HT-29 (cell line): ENCODE measurements around the gene LSM6. TPM values are rescaled to one million over a fixed set of nuclear protein-coding genes. Genes with fewer than 3 reads are reported as not detected.

ENCODE experiments used
- DNase-seq: peaks from one replicate; pipeline ENCODE4 v3.0.0-alpha.2; 2015; ENCODE audit warnings: low spot score
- total RNA-seq: library from RNA; depleted of rRNA; stranded (reverse); fragments of >200 nt; shearing (Covaris generic); gene quantifications from 2 replicates; pipeline ENCODE4 v1.2.3, GENCODE V29; 2014

Gene LSM6
- total RNA-seq, 1 experiment from 2014 or later = 25.6 TPM

GRCh38 chr4:146186041-146186440 lies 10.5 kb downstream of the LSM6 start:
- no peak for DNase-seq

GRCh38 chr4:146186596-146186995 lies 11.1 kb downstream of the LSM6 start:
- DNase-seq = no peak

DNA sequence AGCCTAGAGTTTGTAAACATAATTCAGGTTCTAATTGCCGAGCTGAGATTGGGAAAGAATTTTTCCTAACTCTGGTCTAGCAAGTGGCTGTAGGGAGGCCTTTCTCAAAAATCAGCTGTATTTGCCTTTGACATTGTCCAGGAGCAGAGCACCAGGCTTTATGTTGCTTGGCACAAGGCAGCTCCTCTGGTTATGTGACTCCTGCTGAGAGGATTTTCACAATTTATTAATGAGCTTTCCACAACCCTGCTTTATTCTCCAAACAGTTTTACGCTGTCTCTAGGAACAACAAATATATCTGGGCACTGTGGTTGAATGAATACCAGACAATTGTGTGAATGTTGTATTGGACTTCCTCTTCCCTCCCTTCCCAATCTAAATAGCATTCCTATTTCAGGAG lies 14.9 kb downstream of the LSM6 start:
- no peak for DNase-seq

DNA sequence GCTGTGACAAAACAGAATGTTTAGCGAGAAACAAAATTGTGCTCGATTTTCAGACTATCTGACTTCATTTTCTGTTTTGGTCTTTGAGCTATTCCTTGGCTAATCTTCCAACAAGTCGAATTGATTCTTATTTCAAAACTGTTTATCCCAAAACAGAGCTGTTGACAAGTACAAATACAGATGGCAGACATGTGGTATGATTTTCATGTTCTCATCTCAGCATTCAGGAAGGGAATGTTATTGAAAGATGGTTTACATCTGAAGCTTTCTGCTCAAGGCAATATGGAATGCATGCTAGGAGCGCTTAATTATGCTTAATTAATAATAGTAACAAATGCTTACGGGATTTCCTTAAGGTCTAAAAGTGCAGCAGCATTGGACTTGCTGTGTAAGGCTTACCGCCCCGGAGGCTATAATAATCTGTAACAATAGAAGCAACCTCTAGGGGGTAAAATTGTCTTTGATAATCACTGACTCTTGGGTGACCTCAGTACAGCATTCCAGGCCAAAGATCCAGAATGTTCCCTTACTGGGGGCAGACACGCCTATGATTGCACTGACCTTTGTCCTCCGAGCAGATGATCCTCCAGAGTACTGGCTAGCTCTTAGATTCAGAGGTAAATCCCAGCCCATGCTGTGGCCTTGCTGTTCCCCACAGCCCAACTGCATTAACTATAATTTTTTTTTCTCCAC lies 16.4 kb downstream of the LSM6 start:
- DNase-seq = no peak

- no peak for DNase-seq
Measured at GRCh38 chr4:146193628-146194027, 18.1 kb downstream of the LSM6 start.

DNA sequence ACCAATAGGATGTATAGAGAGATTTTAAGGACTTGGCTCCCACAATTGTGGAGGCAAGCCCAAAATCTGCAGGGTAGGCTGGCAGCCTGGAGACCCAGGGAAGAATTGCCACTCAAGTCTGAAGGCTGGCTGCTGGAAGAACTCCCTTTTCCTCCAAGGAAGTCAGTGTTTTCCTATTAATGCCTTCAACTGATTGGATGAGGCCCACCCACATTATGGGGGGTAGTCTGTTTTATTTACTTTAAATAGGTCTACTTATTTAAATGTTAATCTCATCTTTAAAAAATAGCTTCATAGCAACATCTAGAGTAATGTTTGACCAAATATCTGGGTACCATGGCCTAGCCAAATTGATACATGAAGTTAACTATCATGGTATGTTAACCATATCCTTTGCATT lies 18.7 kb downstream of the LSM6 start:
- no peak for DNase-seq

DNA sequence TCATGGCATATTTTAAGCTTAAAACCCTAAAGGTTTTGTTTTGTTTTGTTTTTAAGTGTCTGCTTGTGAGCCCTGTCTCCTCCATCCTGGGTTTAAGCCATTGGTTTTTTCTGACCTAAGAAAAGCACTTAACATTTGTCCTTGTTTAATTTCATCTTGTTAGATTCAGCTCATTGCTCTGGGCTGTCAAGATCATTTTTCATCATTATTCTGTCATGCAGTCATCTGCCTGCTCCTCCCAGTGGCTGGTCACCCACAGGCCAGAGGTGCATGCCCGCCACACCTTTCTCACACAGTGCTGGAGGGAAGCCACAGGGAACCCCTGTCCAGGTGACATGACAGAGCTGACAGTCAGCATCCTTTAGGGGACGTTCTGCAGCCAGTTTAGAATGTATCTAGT lies 27.1 kb downstream of the LSM6 start:
- DNase-seq = no peak

- DNase-seq = no peak
Measured at GRCh38 chr4:146207410-146207809, 31.9 kb downstream of the LSM6 start.

DNA sequence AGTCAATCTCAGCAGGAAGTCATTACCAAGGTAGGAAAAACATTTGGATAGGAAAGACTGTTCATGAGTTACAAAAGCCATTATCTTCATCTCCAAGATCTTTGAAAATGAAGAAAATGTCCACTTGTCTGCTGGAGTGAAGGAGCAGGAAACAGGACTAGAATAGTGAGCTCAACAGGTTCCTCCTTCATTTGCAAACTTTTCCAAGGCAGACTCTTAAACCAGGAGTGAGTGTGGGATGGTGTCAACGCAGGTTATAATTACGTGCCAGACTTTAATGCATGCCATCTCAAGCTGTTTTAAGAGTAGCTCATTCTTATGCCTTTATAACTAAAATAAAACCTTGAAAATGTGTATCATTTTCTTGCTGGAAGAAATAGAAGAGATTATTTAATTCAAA lies 35.4 kb downstream of the LSM6 start:
- DNase-seq = no peak

DNA sequence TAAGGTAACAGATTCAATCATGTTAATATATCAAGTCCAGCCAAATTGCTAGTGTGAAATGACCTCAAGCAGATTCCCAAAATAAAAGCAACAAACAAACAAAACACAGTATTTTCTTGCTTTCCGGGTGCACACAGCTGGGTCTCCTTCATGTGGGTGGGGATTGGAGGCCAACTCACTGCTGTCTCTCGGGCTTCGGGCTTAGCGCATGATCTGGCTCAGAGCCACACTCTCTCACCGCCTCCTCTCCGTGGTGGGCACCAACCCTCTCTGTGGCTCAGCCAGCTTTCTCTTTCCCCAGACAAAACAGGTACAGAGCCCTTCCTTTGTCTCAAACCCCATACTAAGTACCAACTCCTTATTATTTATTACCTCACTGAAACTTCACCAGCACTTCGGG lies 35.9 kb downstream of the LSM6 start:
- DNase-seq = no peak

DNA sequence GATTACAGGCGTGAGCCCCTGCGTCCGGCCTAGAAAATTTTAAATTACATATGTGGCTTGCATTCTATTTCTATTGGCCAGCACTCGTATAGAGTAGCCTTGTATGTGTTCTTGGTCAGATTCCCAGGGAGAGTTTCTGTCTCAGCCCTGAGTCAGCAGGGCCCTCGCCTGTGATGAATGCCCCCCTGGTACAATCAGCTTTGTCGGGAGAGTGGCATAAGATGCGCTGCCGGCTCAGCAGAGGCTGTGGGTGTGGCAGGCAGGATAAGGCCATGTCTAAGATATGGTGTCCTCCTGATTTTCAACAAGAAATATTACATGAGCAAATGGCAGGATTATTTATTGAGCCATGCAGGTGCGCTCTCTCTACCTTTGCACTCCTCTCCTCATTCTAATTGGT lies 37.3 kb downstream of the LSM6 start:
- no peak for DNase-seq

DNA sequence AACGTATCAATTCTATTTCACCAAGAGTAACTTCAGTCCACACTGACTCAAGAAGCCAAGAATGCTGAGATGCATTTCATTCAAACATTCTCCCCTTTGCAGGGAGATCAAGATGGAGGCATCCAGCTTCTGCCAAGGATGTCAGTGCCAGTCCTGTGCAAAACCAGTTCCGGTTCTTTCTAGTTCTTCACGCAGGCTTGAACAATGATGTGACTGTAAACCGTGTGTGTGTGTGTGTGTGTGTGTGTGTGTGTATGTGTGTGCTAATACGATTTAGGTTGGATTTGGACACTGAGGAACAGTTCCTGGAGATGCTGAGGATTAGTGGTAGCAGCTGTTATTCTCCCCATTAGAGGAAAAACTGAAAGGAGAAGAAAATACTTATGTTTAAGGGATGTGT lies 38.7 kb downstream of the LSM6 start, which contains the start of gene REELD1:
REELD1 (plus strand) TSS at position 301 of the 400 bp plus-strand sequence. CDS start 2,415 bp downstream, outside the sequence.
- no peak for DNase-seq

DNA sequence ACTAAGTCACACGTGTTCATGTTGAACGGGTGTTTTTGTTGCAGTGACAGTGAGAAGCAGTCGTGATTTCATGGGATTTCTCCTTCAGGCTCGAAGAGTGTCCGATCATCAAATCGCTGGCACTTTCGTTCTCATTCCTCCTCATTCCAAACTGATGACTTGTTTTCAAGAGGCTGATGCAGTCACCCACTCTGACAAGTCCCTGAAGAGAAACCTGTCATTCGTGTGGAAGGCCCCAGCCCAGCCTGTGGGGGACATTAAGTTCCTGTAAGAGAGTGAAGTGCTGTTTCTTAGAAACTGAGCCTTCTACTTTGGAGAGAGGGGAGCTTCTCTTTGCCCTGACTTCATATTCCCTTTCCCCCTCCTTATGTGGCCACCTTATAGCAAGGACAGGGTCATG lies 46.8 kb downstream of the LSM6 start:
- no peak for DNase-seq

- DNase-seq = no peak
Measured at GRCh38 chr4:146224326-146224966, 48.9 kb downstream of the LSM6 start.

GRCh38 chr4:146229406-146229805 lies 53.9 kb downstream of the LSM6 start:
- no peak for DNase-seq

GRCh38 chr4:146232131-146232722 lies 56.7 kb downstream of the LSM6 start:
- no peak for DNase-seq

- DNase-seq = no peak
Measured at GRCh38 chr4:146235654-146236177, 60.2 kb downstream of the LSM6 start.

- DNase-seq = no peak
Measured at GRCh38 chr4:146236216-146236615, 60.7 kb downstream of the LSM6 start.

DNA sequence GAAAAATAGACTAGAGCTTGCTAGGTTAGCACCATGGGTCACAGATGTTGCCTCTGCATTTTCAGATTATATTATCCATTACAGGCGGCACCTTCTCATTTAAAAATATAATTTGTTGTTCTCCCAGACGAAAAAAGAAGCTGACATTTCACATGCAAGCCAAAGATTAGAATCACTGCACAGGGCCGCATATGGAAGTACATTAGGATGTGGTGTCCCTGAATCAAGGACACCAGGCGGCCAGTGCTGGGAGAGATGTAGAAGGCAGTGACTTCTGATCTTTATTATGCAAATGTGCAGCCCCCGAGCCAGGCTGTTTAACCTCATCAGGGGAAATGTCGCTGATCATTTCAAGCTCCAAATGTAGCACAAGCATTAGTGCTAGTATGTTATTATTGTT lies 61.6 kb downstream of the LSM6 start:
- DNase-seq = no peak

- DNase-seq = no peak
Measured at GRCh38 chr4:146238107-146238506, 62.6 kb downstream of the LSM6 start.
